Stimulated activated CD8-positive, alpha-beta memory T cell treated with anti-CD3 and anti-CD28 coated beads, Interleukin-12 subunit alpha, Interleukin-12 subunit beta, amount 100 ng/mL, for 24 hours (primary cell): Measurements from ENCODE around the gene COL25A1.
"Not testable (repeated sequence)": the region's sequence is repeated elsewhere in the genome, so short reads cannot be mapped to it uniquely, and the experiment has no call there.

Experiments used
- DNase-seq: peaks from one replicate; pipeline ENCODE4 v3.0.0-alpha.2; 2020; ENCODE audit errors: extremely low read depth

Gene COL25A1

DNA sequence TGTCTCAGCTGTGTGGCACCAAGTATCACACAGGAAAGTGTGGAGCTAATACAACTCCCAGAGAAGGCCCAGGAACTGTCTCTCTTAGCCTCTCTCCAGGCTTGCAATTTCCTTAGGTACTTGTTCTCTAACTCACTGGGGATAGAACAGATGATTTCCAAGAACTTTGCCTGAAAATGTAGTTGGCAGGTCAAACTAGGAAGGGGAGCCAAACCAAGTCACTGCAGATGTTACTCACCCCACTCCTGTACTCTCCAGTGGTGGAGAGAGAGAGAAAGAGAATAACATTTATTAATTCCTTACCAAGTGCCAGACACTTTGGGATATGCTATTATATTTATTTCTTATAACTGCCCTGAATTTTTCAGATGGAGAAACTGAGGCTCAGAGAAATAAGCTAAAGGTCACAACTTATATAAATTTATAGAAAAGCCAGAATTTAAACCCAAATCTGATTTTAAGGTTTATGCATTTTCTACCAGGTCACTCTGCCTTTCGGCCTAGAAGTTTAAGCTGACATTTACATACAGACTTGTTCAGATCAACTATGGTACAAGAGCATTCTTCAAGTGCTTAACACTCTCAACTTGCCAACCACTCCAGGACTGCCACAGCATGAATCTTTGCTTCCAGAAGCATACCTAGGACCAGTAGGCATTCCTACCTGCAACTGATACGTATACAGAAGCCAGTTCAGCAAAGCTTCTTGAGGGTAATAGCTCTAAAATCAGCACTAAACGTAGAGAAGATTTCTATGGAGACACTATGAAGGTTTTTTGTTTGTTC, 291.0 kb downstream of the COL25A1 start:
- no peak for DNase-seq

DNA sequence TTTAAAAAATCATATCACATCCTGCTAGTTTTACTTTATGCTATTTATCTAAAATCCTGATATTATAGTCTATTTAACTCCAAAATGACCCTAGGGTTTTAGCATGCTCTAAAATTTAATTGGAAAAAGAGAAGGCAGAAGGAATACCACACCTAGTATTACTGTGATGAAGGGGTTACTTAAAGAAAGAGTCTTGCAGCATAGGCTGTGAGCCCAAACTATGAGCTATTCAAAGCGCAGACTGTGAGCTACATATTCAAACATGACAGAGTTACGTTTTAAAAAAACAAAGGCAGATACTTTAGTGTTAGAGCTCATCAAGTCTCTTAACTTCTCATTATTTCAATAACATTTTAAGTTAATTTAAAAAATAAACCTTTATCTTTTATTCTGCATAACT, 291.9 kb downstream of the COL25A1 start:
- no peak for DNase-seq

DNA sequence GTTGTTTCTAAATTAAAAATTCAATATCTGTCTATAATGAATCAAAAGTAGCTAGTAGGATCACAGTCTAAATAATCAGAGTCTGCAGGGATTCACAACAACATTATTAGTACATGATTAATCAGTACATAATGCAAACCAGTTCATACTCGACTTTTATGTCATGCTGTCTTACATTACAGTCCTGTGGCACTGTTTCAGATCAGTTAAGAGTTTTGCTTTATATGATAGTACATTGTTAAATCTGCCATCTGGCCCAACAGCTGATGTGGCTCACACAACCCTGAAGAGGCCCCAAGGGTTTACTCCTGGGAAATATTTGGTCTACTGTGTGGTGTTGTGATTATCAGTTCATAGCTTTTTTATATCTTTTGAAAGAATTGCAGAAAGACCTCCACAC, 292.5 kb downstream of the COL25A1 start:
- no peak for DNase-seq

DNA sequence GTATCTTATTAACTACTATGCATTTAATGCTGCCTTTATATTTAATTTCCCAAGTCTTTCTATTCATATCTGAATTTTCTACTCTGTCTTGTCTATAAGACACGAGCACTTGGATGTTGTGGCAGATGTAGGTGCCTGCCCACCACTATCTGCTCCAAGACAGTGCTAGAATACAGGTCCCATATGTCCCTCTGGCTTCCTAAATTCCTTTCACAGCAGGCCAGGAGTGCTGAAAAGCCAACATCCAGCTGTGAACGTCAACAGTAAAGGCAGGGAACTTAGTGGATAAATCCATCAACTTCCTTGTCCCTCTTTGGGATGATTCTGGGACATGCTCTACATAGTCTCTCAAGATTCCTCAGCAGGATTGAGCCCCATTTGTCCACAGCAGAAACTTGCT, 294.5 kb downstream of the COL25A1 start:
- no peak for DNase-seq

DNA sequence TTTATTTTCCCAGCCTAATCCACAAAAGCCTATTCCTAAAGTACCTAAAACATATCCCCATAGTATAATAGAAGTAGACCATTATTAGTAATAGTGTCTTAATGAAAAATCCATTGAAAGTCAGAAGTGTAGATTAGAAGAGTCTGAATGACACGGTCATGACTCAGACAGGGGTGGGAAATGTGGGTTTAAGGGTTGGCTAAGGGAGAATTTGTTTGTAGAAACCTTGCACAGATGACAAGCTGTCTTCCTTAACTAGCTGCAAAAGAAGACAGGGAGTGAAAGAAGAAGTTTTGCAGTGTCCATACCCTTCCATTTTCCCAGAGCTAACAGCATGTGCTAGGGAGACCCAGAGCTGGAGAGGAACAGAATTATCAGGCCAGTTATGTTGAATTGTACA, 296.9 kb downstream of the COL25A1 start:
- no peak for DNase-seq

DNA sequence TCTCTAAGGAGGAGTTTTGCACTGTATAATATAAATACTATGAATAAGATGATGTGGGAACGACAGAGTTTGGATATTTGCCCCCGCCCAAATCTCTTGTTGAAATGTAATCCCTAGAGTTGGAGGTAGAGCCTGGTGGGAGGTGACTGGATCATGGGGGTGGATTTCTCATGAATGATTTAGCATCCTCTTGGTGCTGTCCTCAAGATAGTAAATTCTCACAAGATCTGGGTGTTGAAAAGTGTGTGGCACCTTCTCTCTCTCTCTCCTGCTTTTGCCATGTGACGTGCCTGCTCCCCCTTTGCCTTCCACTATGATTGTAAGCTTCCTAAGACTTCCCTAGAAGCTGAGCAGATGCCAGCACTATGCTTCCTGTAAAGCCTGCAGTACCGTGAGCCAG, 298.0 kb downstream of the COL25A1 start:
- no peak for DNase-seq

DNA sequence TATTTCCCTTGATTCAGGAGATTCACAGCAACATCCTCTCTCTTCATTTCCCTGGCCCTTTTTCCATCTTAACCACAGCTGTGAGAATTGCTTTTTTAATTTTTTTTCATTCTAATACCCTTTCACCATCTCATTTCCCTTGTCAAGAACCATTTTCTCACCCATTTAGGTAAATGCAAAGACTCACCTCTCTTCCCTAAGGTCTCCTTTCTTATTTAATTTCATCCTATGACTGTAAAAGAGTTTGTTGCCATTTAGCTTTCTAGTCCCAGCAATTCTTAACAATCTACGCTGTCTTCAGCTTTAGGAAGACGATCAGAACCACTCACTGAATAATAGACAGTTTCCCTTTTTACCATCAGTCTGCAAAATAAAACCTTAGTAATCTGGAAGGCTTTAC, 298.5 kb downstream of the COL25A1 start:
- DNase-seq: no peak

DNA sequence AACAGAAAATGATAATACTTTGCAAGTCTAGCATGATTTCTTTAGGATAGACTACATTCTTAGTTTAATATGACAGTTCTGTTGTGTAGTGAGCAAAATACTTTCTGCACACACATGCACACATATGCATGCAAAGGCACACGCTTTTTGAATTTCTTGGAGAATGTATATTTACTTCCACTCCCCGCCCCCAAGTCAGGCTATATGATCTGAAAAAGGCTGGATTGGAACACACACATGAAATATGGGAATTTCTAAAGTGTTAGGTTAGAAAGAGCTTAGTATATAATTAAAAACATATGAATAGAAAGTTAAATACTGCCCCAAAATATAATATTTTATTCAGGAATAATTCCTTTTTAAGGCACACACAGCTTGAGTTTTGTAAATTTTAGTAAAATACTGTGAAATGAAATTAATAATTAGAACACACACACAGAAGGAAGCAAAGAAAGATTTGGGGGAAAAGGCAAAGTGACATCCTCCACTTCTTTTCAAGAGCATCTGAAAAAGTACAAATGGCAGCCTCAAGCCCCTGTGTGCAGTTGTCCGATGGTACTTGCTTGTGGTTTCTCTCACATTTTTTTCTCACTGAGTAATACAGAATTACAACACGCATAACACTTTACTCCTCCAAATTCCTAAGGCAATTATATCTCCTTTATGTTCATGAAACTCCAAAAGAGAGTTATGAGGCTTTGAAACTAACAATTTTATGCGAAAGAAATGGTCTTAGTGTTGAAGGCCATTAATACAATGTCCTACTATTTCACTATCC, 310.7 kb downstream of the COL25A1 start:
- no peak for DNase-seq

DNA sequence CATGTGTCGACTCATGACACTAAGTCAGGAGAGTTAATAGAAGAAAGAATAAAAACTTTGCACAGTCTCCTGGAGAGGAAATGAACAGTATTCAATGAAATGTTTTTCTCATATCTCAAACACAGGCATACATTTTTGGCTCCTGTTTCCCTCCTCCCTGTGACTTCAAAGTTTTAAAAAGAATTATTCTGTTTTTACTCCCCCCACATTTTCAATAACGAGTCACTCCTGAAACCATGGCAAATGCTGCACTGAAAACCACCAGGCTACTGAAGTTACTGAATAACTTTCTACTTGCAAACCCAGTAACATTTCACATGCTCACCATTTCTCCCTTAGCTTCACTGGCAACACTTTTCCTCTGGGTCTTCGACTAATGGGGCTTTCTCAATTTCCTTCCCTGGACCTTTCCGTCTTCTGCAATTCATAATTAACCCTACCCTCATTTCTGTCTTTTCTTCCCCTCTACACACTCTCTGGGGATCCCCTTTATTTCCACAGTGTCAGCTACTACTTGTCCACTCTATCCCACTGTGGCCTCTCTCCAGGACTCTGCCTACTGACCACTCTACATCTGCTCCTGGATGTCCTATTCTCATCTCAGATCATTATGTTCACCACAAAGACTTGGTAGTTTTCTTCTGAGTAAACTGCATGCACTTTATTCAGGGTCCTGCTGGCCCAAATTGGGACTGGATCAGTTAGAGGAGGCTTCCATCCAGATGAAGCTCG, 313.8 kb downstream of the COL25A1 start:
- no peak for DNase-seq

DNA sequence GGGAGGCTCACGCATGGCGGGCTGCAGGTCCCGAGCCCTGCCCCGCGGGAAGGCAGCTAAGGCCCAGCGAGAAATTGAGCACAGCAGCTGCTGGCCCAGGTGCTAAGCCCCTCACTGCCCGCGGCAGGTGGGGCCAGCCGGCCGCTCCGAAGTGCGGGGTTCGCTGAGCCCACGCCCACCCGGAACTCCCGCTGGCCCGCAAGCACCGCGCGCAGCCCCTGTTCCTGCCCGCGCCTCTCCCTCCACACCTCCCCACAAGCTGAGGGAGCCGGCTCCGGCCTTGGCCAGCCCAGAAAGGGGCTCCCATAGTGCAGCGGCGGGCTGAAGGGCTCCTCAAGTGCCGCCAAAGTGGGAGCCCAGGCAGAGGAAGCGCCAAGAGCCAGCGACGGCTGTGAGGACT, 318.0 kb downstream of the COL25A1 start:
- DNase-seq: not testable (repeated sequence)

DNA sequence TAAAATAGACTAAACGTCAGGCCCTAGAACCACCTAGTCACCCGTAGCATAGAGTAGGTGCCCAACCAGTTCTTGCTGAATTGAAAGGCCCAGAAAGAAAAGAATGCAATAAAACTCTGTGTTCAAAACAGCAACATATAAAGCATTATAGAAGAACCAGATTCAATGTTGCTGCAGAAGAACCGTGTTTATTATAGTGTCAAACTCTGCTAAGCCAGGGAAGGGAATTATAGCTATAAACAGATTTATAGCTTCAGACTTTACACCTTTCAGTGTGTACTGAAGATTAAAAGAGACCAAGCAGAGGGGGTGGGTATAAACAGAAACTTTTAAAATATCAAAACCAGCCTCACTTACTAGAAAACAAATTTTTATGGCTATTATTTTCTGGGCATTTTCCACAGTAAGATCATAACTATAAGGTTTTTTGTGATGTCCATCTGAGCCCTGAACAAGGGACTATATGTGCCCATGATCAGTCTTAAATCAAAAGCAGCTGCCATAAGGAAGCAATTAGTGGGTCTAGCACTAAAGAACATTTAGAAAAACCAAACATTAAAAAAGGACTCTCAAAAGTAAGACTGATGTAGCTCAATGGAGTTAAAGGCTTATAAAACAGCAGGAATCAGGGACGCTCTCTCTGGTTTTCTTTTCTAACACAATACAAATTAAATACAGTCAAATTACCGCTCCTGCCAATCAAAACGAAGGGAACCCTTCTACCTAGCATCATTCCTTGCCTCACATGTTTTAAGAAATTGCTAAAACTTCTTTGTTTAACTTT, 319.9 kb downstream of the COL25A1 start:
- no peak for DNase-seq

DNA sequence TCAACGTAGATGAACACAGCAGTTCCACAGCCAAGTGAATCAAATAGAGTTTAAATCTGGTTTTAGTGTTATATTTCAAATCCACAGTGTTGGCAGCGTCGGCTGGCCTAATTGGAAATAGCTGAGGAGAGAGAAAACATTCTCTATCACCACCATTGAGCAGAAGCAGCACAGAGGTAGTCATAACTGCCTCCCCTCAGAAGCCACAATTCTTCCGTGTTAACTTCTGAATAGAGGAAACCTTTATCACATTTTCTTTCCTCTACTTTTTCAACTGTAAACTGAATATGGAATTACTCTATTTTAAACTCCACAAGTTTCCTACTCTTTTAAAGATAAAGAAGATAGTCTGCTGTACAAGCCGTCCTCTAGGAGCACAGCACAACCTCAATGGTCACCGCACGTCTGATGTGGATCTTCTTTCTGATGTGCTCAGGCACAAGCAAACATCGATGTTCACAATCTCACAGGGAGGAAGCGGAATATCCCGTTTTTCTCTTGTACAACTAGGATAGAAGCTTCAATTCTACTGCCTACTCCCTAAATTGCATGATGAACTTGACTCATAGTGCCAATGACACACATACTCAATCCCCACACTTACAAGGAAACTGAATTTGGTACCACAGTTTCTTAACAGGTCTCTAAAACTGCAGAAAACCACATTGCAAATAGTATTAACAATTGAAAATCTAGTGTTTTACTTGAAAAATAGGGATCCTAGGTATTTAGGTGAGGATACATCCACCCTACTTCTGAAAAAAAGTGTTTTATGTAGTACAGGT, 321.8 kb downstream of the COL25A1 start:
- no peak for DNase-seq

DNA sequence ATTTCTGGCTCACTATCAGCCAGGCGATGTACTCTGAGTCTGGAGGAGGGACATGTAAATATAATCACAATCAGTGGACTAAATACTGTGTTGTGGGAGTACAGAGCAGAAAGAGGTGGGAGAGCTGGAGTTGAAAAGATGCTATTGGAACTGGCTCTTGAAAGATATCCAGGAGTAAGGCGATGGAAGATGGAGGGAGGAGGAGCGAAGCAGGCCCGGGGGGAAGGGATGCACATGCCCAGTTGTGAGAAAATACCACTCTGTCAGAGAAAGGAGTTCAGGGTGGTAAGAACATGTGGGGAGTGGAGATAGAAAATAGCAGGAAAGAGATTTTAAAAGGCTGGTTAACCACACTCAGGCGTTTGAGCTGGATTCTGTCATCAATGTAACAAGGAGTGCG, 322.7 kb downstream of the COL25A1 start:
- DNase-seq: no peak

DNA sequence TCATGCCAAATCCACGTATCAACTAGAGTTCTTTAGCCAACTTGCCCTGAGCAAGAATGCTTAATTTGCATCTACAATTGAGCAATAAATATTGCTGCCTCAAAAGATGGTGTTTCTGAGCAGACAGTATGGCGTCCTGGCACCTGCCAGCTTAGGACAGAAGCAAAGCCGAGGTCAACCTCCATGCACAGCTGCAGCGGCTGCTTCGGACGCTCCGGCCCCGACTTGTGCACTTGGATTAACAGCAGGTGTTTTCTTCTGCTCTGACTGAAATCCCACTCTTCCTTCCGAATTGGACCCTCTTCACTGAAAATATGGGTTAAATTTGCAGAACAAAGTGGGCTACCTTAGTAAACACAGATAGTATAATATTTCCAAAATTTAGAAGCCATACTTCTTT, 324.4 kb downstream of the COL25A1 start:
- no peak for DNase-seq

DNA sequence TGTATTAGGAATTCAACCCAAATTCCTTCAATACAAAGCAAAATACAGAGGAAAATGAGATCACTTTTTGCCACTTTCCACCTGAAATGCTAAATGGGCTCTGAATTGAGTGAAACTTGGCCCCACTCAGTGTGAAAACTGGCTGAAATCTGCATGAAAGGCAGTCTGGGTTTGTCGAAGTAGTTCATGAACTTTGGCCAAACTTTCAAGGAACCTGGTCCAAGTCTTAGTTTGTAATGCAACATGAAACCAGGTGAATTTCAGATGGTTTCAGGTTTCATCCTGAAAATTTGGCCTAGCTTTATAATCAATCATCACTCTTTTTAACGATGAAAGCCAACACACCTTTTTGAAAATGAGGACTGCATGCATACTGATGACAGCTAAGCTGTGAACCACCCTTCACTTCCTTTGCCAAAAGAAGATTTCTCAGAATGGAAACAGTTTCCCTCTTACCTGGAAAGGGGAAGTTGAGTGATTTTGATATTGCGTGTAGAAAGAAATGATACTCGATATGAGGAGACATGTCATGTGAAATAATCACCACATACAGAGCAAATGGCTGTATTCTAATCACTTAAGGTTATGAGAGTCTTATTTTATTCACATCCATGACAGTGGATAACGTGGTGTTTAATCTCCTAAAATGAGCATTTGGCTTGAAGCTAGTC, 329.7 kb downstream of the COL25A1 start:
- no peak for DNase-seq

DNA sequence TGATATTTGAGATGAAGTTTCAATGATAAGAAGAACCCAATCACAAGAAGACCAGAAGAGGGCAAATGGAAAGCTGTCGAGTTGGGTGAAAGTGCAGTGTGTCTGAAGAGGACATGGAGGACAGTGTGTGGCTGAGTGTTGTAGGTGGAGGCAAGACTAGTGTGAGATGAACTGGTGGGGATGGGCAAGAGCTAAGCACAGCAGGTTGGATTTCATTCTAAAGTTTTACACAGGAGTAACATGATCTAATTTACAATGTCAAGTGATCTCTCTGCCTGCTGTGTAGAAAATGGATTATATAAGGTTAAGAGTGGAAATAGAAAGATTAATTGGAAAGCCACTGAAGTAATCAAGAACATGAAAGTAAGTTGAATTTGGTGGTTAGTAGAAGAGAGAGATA, 331.0 kb downstream of the COL25A1 start:
- no peak for DNase-seq

DNA sequence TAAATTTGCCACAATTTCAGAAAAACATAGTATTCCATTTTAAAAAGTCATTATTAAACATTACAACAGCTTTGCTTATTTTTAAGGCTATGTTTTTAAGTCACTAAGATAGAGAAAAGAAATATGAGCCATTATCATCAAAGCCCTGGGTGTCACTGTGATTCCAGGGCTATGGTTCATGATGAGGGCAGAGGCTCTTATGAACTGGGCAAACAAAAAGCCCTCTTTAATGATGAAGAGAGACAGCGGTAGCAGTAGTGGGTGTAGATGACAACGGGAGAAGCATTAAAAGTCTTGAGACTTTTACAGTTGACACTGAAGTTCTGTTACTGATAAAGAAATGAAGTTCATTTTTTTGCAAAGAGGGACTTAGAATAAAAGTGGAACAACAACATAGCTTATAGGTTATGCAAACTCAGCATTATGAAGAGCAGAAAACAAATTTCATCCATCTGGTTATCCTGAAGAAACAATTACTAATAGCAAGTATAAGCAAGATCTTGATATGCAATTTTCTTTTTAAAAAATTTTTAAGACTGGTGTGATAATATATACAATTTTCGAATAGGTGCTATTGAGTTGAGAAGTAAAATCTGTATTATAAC, 336.9 kb downstream of the COL25A1 start:
- DNase-seq: no peak

DNA sequence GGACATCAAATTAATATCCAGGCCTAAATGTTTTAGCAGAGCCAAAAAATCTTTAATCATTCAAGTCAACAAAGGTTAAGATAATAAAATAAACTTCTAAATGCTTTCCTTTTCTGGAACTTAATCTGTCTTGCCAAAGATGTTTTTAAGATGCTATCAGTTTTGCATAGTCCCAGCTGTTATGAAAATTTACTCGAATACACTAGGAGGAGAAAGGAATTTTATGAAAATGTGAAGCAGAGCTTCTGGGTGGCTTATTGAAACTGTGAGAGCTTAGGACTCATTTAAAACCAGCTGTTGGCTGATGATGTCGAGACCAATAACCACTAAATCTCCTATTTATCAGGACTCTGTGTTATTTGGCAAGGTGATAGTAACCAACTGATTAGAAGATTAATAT, 337.4 kb downstream of the COL25A1 start:
- no peak for DNase-seq

DNA sequence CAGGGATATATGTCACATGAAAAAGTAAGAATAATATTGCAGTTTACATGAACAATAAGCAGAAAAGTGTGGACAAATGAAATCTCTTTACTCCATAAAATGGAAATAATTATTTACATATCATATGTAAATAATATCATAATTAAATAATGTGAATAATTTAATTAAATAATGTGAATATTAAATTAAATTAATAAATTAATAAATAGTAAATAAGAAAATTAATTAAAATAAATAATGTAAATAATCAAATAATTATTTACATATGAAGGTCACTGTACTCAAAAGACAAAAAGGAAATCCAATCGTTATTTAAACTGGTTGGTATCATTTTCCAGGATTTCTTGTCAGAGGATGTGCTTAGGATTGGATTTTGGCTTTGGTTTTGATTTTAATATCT, 338.5 kb downstream of the COL25A1 start:
- DNase-seq: no peak

DNA sequence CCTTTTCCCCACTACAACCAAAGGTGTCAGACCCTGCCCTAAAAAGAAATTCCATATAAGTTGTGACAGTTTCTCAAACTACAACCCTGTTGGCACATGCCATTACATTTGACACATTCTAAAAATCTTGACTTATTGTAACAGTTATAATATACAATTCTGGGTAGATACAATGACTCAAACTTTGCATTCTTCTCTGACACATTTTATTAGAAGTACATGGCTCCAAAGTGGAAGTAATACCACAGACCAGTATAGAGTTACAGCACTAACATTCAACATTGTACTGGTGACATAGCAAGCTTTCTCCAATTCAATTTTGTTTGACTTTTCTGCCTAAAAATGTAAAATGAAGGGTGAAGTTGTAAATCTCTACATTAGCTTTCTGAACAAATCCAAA, 343.0 kb downstream of the COL25A1 start:
- no peak for DNase-seq
